Mesothelial cell of epicardium (in vitro differentiated cells): ENCODE data around the gene MARCHF10. TPM values are rescaled to one million over a fixed set of nuclear protein-coding genes. Genes with fewer than 3 reads are reported as not detected.

Source experiments
- DNase-seq, 2 experiments: peaks; one replicate each; pipeline ENCODE4 v3.0.0; 2021; ENCODE audit warnings: low spot score in 2 of 2; ENCODE audit not compliant: unreplicated experiment in 2 of 2
- H3K27ac Mint-ChIP-seq: 2 replicates; pipeline ENCODE4 v1.8.0; 2021; ENCODE audit warnings: mixed read lengths
- H3K27me3 Mint-ChIP-seq: 2 replicates; pipeline ENCODE4 v1.8.0; 2021; ENCODE audit warnings: low read depth, mixed read lengths
- H3K36me3 Mint-ChIP-seq: 2 replicates; pipeline ENCODE4 v1.8.0; 2021; ENCODE audit warnings: mixed read lengths
- H3K4me1 Mint-ChIP-seq: 2 replicates; pipeline ENCODE4 v1.8.0; 2021; ENCODE audit warnings: mixed read lengths
- H3K4me3 Mint-ChIP-seq: 2 replicates; pipeline ENCODE4 v1.8.0; 2021; ENCODE audit warnings: mild to moderate bottlenecking, moderate library complexity, mixed read lengths
- H3K9me3 Mint-ChIP-seq: 2 replicates; pipeline ENCODE4 v1.8.0; 2021; ENCODE audit warnings: mixed read lengths
- CTCF ChIP-seq: fragments of 200-600 bp; sonication (generic); IDR thresholded peaks from one replicate; pipeline ENCODE4 v1.5.0; 2021; ENCODE audit warnings: antibody characterized with exemption; ENCODE audit not compliant: unreplicated experiment
- total RNA-seq: library from RNA; stranded (reverse); gene quantifications from 3 replicates; pipeline ENCODE4 v1.2.1, GENCODE V29; 2021

MARCHF10 gene
- total RNA-seq, 1 donor from 2014 or later = 1.1 TPM

DNA sequence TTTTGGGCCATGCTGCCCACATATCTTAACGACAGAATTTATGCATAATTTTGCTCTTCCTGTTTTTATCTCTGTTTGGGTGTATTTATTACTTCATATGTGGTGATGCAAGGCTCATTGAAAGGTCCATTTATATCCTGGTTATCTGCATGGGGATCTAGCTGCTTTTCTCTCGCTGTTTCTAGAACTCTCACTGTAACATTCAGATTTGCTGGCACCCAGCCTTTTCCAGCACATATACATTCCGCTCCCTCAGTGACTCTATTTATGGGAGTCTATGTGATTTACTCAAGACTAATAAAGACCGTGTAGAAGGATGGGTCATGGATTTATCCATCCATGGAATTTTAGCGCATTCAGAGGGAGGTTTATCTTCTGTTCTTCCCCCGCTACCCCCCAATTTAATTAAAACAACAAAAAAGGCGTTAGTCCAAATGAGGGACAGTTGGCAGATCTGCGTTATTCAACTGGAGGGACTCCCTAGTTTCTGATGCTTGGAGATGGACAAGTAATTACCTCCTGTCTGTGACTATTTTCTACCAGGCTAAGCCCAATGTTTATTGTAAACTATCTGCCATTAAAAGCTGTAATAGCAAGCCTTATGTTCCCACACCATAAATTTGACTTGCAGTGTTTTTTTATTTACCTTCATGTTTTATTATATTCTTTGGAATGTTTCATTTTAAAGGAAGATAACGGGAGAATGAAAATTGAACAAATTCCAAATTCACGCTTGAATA lies 19.8 kb upstream of the MARCHF10 start:
- no peak for TF ChIP-seq CTCF
- Mint-ChIP-seq H3K27ac (peak overlapping the region; percentile 60), H3K36me3 (no peaks in the 10 kb centered on the region), H3K9me3 (no peaks in the 10 kb centered on the region), H3K4me3 (no peak overlapping the region), H3K4me1 (peaks cover 28% of the 10 kb centered on the region), H3K27me3 (no peaks in the 10 kb centered on the region)
- DNase-seq = no peak

GRCh38 chr17:62826956-62827355 lies 18.8 kb upstream of the MARCHF10 start:
- no peaks in the 10 kb centered on the region for H3K9me3 Mint-ChIP-seq
- no peak for TF ChIP-seq CTCF
- DNase-seq = no peak
- no peaks in the 10 kb centered on the region for H3K27me3 Mint-ChIP-seq
- H3K4me3 Mint-ChIP-seq = no peak overlapping the region
- H3K27ac Mint-ChIP-seq = peak overlapping the region; percentile 39
- no peaks in the 10 kb centered on the region for H3K36me3 Mint-ChIP-seq
- peaks cover 31% of the 10 kb centered on the region for H3K4me1 Mint-ChIP-seq

DNA sequence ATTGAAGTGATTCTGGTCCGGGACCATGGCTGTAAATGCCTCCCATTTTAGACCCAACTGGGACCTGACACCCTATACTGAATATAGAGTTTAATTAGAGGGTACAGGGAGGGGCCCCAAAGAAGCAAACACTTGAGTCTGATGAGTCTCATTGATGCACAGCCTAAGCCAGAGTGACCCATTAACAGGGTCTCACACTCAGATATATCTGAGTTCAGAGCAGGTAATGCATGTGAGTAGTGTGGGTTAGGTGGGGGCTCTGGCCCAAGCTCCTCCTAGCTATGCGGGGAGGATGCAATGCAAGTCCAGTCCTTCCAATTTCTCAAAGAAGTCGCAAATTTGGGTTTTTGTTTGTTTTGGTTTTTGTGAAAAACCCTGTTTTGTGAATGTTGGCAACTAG lies 17.1 kb upstream of the MARCHF10 start:
- Mint-ChIP-seq H3K27me3 (no peaks in the 10 kb centered on the region), H3K9me3 (no peaks in the 10 kb centered on the region), H3K27ac (no peak overlapping the region), H3K4me1 (peaks cover 45% of the 10 kb centered on the region), H3K4me3 (no peak overlapping the region), H3K36me3 (no peaks in the 10 kb centered on the region)
- no peak for DNase-seq
- TF ChIP-seq CTCF = no peak

DNA sequence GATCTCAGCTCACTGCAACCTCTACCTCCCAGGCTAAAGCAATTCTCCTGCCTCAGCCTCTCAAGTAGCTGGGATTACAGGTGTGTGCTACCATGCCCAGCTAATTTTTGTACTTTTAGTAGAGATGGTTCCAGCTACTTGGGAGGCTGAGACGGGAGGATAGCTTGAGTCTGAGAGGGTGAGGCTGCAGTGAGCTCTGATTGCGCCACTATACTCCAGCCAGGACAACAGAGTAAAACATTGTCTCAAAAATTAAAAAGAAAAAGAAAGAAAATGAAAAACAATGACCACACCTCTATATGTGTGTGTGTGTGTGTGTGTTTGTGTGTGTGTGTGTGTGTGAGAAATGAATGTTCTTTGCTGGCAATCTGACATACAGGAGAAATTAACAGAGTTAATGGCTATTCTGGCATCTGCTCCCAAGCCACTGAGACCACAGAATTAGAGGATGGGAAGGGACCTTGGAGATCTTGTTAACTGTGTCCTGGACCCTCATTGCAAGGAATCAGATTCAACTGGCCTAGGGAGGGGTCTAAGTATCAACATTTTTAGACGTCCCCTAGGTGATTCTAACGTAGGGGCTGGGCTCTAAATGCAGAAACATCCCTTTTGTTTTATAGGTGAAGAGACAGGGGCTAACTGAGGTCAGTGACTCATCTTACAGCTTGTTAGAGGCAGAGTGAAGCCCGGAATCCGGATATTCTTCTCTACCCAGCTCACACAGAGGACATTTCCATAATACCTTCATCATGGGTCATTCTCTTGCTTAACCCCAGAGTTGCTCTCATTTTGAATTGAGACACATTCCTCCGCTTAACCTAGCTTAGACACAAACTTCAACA lies 16.4 kb upstream of the MARCHF10 start:
- Mint-ChIP-seq H3K36me3 (no peaks in the 10 kb centered on the region), H3K4me1 (peaks cover 52% of the 10 kb centered on the region), H3K27ac (no peak overlapping the region), H3K4me3 (no peak overlapping the region), H3K27me3 (no peaks in the 10 kb centered on the region), H3K9me3 (no peaks in the 10 kb centered on the region)
- no peak for DNase-seq
- TF ChIP-seq CTCF = no peak

GRCh38 chr17:62823111-62823893 lies 15.2 kb upstream of the MARCHF10 start:
- Mint-ChIP-seq H3K4me1 (peaks cover 55% of the 10 kb centered on the region), H3K27me3 (no peaks in the 10 kb centered on the region), H3K36me3 (no peaks in the 10 kb centered on the region), H3K4me3 (no peak overlapping the region), H3K9me3 (no peaks in the 10 kb centered on the region), H3K27ac (no peak overlapping the region)
- TF ChIP-seq CTCF = no peak
- DNase-seq = no peak
